Lung microvascular endothelial cell (primary cell): ENCODE results near the gene DDOST. TPM values are rescaled to one million over a fixed set of nuclear protein-coding genes. Genes with fewer than 3 reads are reported as not detected.

Experiments
- total RNA-seq: library from RNA; depleted of rRNA; stranded (reverse); fragments of >200 nt; gene quantifications from 2 replicates; pipeline ENCODE4 v1.2.1, GENCODE V29; 2014

The DDOST gene
- total RNA-seq, 1 donor from 2014 or later, result 228 TPM

Other genes starting within 250 kb of the DDOST start
- gene CAMK2N1, start 175.2 kb downstream of the DDOST start, total RNA-seq, result 0.40 and 0.87 TPM in 2 replicates
- gene MUL1, start 153.2 kb downstream of the DDOST start, total RNA-seq, result 20.3 and 30.2 TPM in 2 replicates
- gene FAM43B, start 108.8 kb downstream of the DDOST start, total RNA-seq, result not detected in 2 replicates
- 0.65 and 1.6 TPM in 2 replicates for gene CDA, start 72.3 kb downstream of the DDOST start, total RNA-seq
- 50.8 and 93.7 TPM in 2 replicates for gene PINK1, start 27.9 kb downstream of the DDOST start, total RNA-seq
- 17.3 and 19.6 TPM in 2 replicates for gene KIF17, start 56.6 kb upstream of the DDOST start, total RNA-seq
- gene SH2D5, start 71.3 kb upstream of the DDOST start, total RNA-seq, result 0.20 and 0.44 TPM in 2 replicates
- gene HP1BP3, start 125.9 kb upstream of the DDOST start, total RNA-seq, result 142 and 193 TPM in 2 replicates